SU-DHL-6 (cell line): ENCODE results near the gene SORCS2.

Experiments
- CTCF ChIP-seq: fragments of 200-600 bp; sonication (generic); IDR thresholded peaks from one replicate; pipeline ENCODE4 v1.5.1; 2017; ENCODE audit warnings: antibody characterized with exemption, mild to moderate bottlenecking, low read length, moderate library complexity; ENCODE audit not compliant: insufficient read depth, poor library complexity, severe bottlenecking
- EZH2phosphoT487 ChIP-seq: fragments of 200-600 bp; sonication (generic), shearing (Covaris generic); conservative IDR thresholded peaks from 2 replicates; pipeline ENCODE4 v1.6.1; 2018; ENCODE audit warnings: mild to moderate bottlenecking, antibody characterized with exemption, low read length, moderate library complexity, mixed read lengths

GRCh38 chr4:7516773-7517144 is 324.4 kb downstream of the SORCS2 start:
- TF ChIP-seq CTCF (no peak), EZH2phosphoT487 (no peak)
